GM13977 (cell line): ENCODE measurements around the gene SLC45A1.

Source experiments
- DNase-seq: peaks from one replicate; pipeline ENCODE4 v3.0.0; 2012; ENCODE audit warnings: low spot score
- in situ Hi-C: fragments of 300-500 bp; cut with MboI; formaldehyde crosslinking; loops from one replicate; pipeline ENCODE4 v1.12.0; 2022; ENCODE audit warnings: low sequenced_read_pairs, low pct_unique_long_range_greater_than_20kb, mixed read lengths, inconsistent platforms; ENCODE audit not compliant: unreplicated experiment
- TF ChIP-seq, protein P1 (sequence below): IDR thresholded peaks from 2 replicates; pipeline ENCODE4 v1.5.1; 2012; ENCODE audit warnings: mild to moderate bottlenecking, control low read depth; ENCODE audit not compliant: insufficient read depth; ENCODE audit errors: extremely low read depth, missing control alignments

Gene SLC45A1

DNA sequence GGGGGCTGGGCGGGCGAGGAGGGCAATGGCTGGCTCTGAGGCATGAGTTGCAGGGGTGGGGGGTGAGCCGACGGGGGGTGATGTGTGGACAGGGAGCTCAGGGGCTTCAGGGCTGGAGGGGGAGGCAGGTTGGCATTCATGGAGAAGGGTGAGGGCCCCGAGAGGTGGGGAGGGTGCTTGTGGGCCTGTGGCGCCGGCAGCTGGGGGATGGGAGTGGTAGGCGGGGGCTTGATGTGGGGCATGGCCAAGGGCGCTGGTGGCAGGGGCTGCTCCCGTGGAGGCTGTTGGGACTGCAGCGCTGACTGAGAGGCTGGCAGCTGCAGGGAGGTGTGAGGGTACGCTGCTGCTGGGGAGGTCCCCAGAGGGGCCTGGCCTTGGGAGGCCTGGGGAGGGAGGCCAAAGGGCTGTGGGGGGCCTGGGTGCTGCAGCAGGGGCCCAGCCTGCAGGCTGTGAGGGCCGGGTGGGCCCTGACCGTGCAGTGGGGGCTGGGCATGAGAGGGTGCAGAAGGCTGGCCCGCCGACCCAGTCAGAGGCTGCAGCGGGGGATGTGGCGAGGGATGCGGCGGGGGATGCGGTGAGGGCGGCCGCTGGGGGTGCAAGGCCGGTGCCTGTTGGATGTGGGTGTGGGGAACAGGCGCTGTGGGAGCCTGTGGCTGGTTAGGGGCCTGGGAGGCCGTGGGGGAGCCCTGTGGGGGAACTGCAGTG lies 42.7 kb downstream of the SLC45A1 start:
- DNase-seq, result no peak
- TF ChIP-seq, protein P1, sequence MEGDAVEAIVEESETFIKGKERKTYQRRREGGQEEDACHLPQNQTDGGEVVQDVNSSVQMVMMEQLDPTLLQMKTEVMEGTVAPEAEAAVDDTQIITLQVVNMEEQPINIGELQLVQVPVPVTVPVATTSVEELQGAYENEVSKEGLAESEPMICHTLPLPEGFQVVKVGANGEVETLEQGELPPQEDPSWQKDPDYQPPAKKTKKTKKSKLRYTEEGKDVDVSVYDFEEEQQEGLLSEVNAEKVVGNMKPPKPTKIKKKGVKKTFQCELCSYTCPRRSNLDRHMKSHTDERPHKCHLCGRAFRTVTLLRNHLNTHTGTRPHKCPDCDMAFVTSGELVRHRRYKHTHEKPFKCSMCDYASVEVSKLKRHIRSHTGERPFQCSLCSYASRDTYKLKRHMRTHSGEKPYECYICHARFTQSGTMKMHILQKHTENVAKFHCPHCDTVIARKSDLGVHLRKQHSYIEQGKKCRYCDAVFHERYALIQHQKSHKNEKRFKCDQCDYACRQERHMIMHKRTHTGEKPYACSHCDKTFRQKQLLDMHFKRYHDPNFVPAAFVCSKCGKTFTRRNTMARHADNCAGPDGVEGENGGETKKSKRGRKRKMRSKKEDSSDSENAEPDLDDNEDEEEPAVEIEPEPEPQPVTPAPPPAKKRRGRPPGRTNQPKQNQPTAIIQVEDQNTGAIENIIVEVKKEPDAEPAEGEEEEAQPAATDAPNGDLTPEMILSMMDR, result no peak
- in situ Hi-C loops, result no loop called here

- TF ChIP-seq, protein P1, result no peak
- DNase-seq, result no peak
- in situ Hi-C loops, result no loop called here
Observed at GRCh38 chr1:8361198-8361849, 43.4 kb downstream of the SLC45A1 start.

GRCh38 chr1:8362701-8363101 lies 44.8 kb downstream of the SLC45A1 start:
- TF ChIP-seq, protein P1, result no peak
- in situ Hi-C loops, result no loop called here
- DNase-seq, result no peak

DNA sequence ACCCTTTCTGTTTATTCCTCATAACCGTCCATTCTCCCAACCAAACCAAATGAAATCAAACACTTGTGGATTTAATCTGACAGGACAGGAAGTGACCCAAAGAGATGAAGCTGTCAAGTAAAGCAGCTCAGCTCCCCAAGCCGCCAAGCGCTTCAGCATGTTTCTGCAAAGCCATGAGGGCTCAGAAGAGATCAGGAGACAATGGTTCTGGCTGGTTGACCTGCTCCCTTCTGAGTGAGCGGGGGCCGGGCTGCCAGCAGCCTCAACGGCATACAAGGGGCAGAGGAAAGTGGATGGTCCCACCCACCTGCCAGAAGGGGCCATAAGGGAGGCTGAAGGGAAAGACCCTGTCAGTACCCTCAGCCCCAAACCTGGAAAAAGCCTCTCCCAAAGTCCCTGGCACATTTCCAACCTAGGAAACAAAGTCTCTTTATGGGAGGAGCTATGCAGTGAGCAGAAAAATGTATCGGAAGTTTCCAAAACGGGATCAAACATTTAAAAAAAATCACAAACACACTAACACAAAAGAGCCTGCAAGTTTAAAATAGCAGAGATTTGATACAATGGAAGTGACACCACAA lies 45.4 kb downstream of the SLC45A1 start:
- in situ Hi-C loops, result no loop called here
- TF ChIP-seq, protein P1, result no peak

DNA sequence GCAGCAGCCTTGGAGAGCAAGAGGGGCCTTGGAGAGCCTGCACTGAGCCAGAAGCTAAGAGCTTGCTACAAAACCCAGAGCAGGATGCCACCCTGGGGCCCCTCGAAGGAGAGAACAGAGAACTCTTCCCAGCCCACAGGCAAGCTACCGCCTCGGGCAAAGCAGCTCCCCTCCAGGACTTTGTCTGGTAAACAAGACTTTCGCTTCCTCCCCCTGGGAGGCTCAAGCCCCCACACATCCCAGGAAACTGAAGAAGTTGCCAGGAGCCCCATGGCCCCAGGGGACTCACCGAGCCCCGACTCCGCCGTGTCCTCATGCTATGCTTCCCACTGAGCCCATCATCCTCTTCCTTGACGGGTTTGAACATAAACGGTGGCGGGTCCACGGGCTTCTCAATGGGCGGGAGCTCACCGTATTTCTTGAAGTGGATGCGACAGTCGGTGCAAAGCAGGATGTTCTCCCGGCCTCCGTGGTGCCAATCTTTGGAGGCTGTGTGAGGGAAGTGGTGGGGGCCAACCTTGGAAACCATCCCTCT lies 45.9 kb downstream of the SLC45A1 start:
- DNase-seq, result no peak
- in situ Hi-C loops, result no loop called here
- TF ChIP-seq, protein P1, result no peak

More for the DNA sequence above, 45.4 kb downstream of the SLC45A1 start:
- DNase-seq, result no peak

DNA sequence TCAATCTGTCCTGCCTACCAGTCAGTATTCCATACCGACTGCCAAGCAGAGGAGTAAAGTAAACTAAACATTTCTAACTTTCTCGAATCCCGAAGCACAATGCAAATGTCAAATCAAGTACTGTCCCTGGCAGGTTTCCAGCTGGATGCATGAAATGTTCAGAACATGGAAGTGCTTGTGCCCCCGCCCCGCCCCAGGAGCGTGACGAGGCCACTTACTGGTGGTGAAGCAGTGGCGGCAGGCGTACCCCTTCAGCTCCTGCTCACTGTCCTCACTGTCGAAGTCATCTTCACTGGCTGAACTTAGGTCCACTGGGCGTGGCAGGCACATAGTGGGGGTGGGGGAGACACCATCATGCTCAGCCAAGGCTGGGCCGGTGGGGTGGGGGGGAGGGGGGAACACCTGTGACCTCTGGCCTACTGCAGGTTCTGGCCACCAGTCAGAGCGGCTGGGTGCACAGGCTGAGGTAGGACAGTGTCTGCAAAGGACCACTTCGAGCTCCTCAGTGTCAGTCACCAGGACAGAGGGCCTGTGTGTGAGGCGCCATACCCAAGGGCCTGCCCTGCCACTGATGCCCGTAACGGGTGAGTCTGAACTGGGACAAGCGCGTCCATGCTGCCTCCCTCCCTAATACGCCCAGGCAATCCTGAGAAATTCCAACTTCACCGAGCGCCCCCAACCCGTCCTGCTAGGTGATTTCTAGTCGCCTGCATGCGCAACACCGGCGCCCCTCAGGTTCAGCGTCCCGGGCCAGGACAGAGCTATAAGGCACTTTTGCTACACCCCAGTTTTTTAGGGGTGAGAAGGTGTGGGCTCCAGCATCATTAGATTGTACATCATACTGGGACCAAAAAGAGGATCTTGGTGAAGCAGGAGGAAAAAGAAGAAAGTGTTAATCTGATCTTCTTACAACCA lies 46.9 kb downstream of the SLC45A1 start:
- in situ Hi-C loops, result no loop called here
- TF ChIP-seq, protein P1, result no peak
- DNase-seq, result no peak
